Pancreas (tissue), 10 donors: Measurements from ENCODE around the gene TTC39C. TPM values are rescaled to one million over a fixed set of nuclear protein-coding genes. Genes with fewer than 3 reads are reported as not detected.

Experiments used
- ATAC-seq, 4 donors: fragments of 200-7000 bp; cut with Tn5 transposase; one replicate each; pipeline versions ENCODE4 v1.8.0 to v1.9.1; 2020; ENCODE audit warnings: mild to moderate bottlenecking in 4 of 4, moderate library complexity in 4 of 4
- DNase-seq, 6 donors: peaks; one replicate each; pipeline ENCODE4 v3.0.0-alpha.2; 2020
- FAIRE-seq: peaks from 2 replicates; lab custom pipeline; 2012; peaks lifted over from hg19 to GRCh38; lab: Jason Lieb, UNC
- H3K27ac ChIP-seq, 4 donors: fragments of 200-600 bp; sonication (generic); 1 replicate in 3 of 4; 2 replicates in 1 of 4; pipeline versions ENCODE4 v1.5.0 to v1.8.0; 2020
- H3K27me3 ChIP-seq, 4 donors: fragments of 200-600 bp; one replicate each; pipeline ENCODE4 v1.8.0; 2021
- H3K36me3 ChIP-seq, 3 donors: fragments of 200-600 bp; sonication (generic) in 1 of 3; one replicate each; pipeline versions ENCODE4 v1.5.0 to v1.8.0; 2020 to 2021
- H3K4me1 ChIP-seq, 3 donors: fragments of 200-600 bp; one replicate each; pipeline ENCODE4 v1.8.0; 2021
- H3K4me3 ChIP-seq, 4 donors: fragments of 200-600 bp; sonication (generic) in 2 of 4; one replicate each; pipeline versions ENCODE4 v1.5.0 to v1.8.0; 2020 to 2021
- H3K9me3 ChIP-seq, 4 donors: fragments of 200-600 bp; one replicate each; pipeline ENCODE4 v1.8.0; 2021
- CTCF ChIP-seq, 4 donors: fragments of 200-600 bp; sonication (generic) in 3 of 4; IDR thresholded peaks; one replicate each; pipeline versions ENCODE4 v1.5.0 to v1.8.0; 2021; ENCODE audit warnings: antibody characterized with exemption in 4 of 4
- WGBS, 2 donors: extraction: QIAGEN DNeasy Blood & Tissue Kit; methylation state at CpG; one replicate each; pipeline ENCODE4 v1.1.7; 2013; 5-methylcytosine and 5-hydroxymethylcytosine counted together
- intact Hi-C, 3 donors: fragments of 100-400 bp; cut with DNase I; formaldehyde crosslinking; loops; one replicate each; pipeline versions ENCODE4 v1.11.1 to v1.14.2; 2022
- polyA plus RNA-seq, 2 donors: library from polyadenylated mRNA; stranded (reverse); fragments of 200-250 nt; gene quantifications; one replicate each; pipeline ENCODE4 v1.2.3, GENCODE V29; 2013
- total RNA-seq, 6 donors: library from RNA; stranded (reverse); fragmentation: NEBNext Ultra II Directional in 4 of 6; extraction: Animal tissue kit (Norgen Biotek cat#: 25700) in 4 of 6; gene quantifications; one replicate each; pipeline versions ENCODE4 v1.2.1 to v1.2.4, GENCODE V29; 2021 to 2023
- donor health status: healthy with polysubstance abuse.
- donor health status: DM: no; HTN: no; CAD: no; lungs with moderate emphysema.
- donor health status: DM: no; HTN: no; CAD: no.
- donor health status: control.
- donor health status: control.
- donor health status: Bipolar disorder and iron deficiency.
- donor health status: DM: yes; HTN: yes; CAD: no.
- donor health status: DM: no; HTN: no; CAD: no.
- donor health status: DM: no; HTN: no; CAD: no.
- donor health status: DM: yes; HTN: yes; CAD: no.

TTC39C gene
- total and polyA plus RNA-seq, 8 donors = 10.1 to 27.1 (median 14.2) TPM

GRCh38 chr18:24089076-24089475 is 74.5 kb downstream of the TTC39C start:
- Histone ChIP-seq H3K27me3 (no peaks in the 10 kb centered on the region), H3K9me3 (no peaks in the 10 kb centered on the region), H3K4me3 (no peak overlapping the region), H3K36me3 (no peaks in the 10 kb centered on the region), H3K27ac (no peak overlapping the region), H3K4me1 (no peaks in the 10 kb centered on the region)
- WGBS, 2 donors = 59 to 71% methylated on average over 4 of the region's 4 CpGs
- FAIRE-seq (no peak), DNase-seq (no peak), ATAC-seq (no peak)
- intact Hi-C loops = no loop called here
- TF ChIP-seq CTCF (IDR thresholded peaks at IDR 0.05) = no peak

DNA sequence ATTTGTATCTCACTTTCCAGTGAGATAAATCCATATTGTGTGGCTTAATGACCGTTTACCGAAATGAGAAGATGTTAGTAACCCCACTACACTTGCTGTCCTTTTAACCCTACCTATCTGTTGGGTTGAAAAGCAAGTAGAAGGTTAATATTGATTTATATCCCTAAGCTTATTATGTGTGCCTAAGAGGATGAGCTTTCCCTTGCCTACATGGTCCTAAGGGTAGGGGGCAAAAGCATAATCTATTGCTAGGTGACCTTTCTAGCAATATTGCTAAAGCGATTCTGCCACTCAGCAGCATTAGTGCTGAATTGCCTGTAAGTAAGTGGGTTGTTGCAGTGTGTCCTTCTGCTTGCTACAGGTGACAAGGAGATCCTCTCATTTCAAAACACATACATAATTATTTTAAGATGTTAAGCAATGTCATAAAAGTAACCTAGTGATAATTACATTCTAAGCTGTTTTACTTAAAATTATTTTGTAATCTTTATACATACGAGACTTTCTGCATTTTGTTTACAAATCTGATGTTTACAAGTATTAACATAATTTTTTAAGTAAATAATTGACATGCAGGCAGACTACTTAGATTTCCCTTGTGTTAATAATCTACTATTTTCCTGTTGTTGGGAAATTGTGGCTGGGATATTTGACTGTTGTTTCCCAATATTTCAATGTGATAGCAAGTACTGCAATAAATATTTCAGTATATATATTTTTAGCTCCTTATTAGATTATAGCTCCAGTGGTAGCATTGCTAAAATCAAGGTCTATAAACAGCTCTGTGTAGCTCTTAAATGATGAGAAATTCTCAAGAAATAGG is 75.2 kb downstream of the TTC39C start:
- Histone ChIP-seq H3K9me3 (no peaks in the 10 kb centered on the region), H3K4me3 (no peak overlapping the region), H3K27ac (no peak overlapping the region), H3K4me1 (no peaks in the 10 kb centered on the region), H3K36me3 (no peaks in the 10 kb centered on the region), H3K27me3 (no peaks in the 10 kb centered on the region)
- FAIRE-seq (no peak), ATAC-seq (no peak), DNase-seq (no peak)
- intact Hi-C loops = no loop called here
- no peak for TF ChIP-seq CTCF (IDR thresholded peaks at IDR 0.05)
- WGBS, 2 donors = 63 to 72% methylated on average over 4 of the region's 4 CpGs

DNA sequence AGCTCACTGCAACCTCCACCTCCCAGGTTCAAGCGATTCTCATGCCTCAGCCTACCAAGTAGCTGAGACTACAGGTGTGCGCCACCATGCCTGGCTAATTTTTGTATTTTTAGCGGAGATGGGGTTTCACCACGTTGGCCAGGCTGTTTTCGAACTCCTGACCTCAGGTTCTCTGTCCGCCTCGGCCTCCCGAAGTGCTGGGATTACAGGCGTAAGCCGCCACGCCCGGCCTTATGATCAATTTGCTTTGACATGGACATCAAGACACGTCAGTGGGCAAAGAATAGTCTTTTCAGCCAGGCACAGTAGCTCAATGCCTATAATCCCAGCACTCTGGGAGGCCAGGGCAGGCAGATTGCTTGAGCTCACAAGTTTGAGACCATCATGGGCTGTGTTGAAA is 76.3 kb downstream of the TTC39C start:
- H3K36me3 ChIP-seq = no peaks in the 10 kb centered on the region
- no peak for TF ChIP-seq CTCF (IDR thresholded peaks at IDR 0.05)
- no peak overlapping the region for H3K4me3 ChIP-seq
- no peaks in the 10 kb centered on the region for H3K27me3 ChIP-seq
- WGBS, 2 donors = 96 to 97% methylated on average over 13 of the region's 13 CpGs
- intact Hi-C loops = no loop called here
- no peak overlapping the region for H3K27ac ChIP-seq
- DNase-seq (no peak), FAIRE-seq (no peak), ATAC-seq (no peak)
- H3K4me1 ChIP-seq = no peaks in the 10 kb centered on the region
- no peaks in the 10 kb centered on the region for H3K9me3 ChIP-seq

DNA sequence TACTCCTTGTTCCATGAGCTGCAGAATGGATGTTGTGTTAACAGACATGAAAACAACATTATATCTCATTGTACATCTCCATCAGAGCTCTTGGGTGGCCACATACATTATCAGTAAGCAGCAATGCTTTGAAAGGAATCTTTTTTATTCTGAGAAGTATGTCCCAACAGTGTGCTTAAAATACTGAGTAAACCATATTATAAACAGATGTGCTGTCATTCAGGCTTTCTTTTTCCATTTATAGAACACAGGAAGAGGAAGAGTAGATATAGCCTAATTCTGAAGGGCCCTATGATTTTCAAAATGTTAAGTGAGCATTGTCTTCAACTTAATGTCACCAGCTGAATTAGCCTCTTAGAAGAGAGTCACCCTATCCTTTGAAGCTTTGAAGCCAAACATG is 80.0 kb downstream of the TTC39C start:
- intact Hi-C loops = no loop called here
- FAIRE-seq (no peak), ATAC-seq (no peak), DNase-seq (no peak)
- no peaks in the 10 kb centered on the region for H3K9me3 ChIP-seq
- no peaks in the 10 kb centered on the region for H3K4me1 ChIP-seq
- no peaks in the 10 kb centered on the region for H3K36me3 ChIP-seq
- H3K4me3 ChIP-seq = no peak overlapping the region
- TF ChIP-seq CTCF (IDR thresholded peaks at IDR 0.05) = no peak
- no peaks in the 10 kb centered on the region for H3K27me3 ChIP-seq
- H3K27ac ChIP-seq = no peak overlapping the region

DNA sequence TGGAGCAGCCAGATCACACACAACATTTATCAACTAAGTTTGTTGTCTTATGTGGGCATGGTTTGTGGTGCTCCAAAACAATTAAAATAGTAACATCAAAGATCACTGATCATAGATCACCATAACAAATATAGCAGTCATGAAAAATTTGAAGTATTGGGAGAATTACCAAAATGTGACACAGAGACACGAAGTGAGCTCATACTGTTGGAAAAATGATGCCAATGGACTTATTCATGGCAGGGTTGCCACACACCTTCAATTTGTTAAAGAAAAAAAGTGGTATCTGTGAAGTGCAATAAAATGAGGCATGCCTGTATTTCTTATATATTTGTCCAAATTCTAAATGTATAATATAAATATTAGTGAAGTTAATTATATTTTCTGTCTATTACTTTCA is 81.4 kb downstream of the TTC39C start:
- intact Hi-C loops = no loop called here
- no peak for FAIRE-seq
- Histone ChIP-seq H3K4me1 (no peaks in the 10 kb centered on the region), H3K9me3 (no peaks in the 10 kb centered on the region), H3K36me3 (no peaks in the 10 kb centered on the region), H3K4me3 (no peak overlapping the region), H3K27me3 (no peaks in the 10 kb centered on the region), H3K27ac (no peak overlapping the region)
- DNase-seq = no peak
- ATAC-seq = no peak
- TF ChIP-seq CTCF (IDR thresholded peaks at IDR 0.05) = no peak
- 87 to 90% methylated on average over 1 of the region's 1 CpG for WGBS, 2 donors
